Tibial nerve (tissue), 4 donors: Measurements from ENCODE around the gene C5orf58. TPM values are rescaled to one million over a fixed set of nuclear protein-coding genes. Genes with fewer than 3 reads are reported as not detected.

ENCODE experiments used
- DNase-seq, 2 donors: peaks; one replicate each; pipeline ENCODE4 v3.0.0-alpha.2; 2019; ENCODE audit warnings: low spot score in 2 of 2
- H3K27ac ChIP-seq, 4 donors: fragments of 200-600 bp; sonication (generic) in 3 of 4; one replicate each; pipeline ENCODE4 v1.5.1; 2017 to 2019; ENCODE audit warnings: mild to moderate bottlenecking in 1 of 4
- H3K27me3 ChIP-seq, 2 donors: fragments of 200-600 bp; sonication (generic) in 1 of 2; one replicate each; pipeline versions ENCODE4 v1.5.1 to v1.6.0; 2017 to 2019
- H3K36me3 ChIP-seq, 3 donors: fragments of 200-600 bp; sonication (generic); one replicate each; pipeline ENCODE4 v1.5.1; 2018 to 2019
- H3K4me1 ChIP-seq, 4 donors: fragments of 200-600 bp; sonication (generic) in 3 of 4; one replicate each; pipeline ENCODE4 v1.5.1; 2017 to 2019
- H3K4me3 ChIP-seq, 4 donors: fragments of 200-600 bp; sonication (generic) in 3 of 4; one replicate each; pipeline ENCODE4 v1.5.1; 2017 to 2019; ENCODE audit warnings: mild to moderate bottlenecking in 1 of 4, moderate library complexity in 1 of 4
- H3K9me3 ChIP-seq, 4 donors: fragments of 200-600 bp; sonication (generic) in 3 of 4; one replicate each; pipeline ENCODE4 v1.5.1; 2017 to 2019
- CTCF ChIP-seq, 5 experiments: fragments of 200-600 bp in 3 of 5; fragments of 450-650 bp in 2 of 5; sonication (generic) in 3 of 5; IDR thresholded peaks; one replicate each; pipeline ENCODE4 v1.5.1; 2016 to 2019; ENCODE audit warnings: antibody characterized with exemption in 5 of 5, mild to moderate bottlenecking in 3 of 5, moderate library complexity in 2 of 5
- EP300 ChIP-seq, 2 donors: sonication (generic); formaldehyde crosslinking; IDR thresholded peaks; one replicate each; pipeline ENCODE4 v1.6.1; 2017; ENCODE audit warnings: antibody characterized with exemption in 2 of 2, mild to moderate bottlenecking in 1 of 2
- POLR2A ChIP-seq, 2 donors: fragments of 450-650 bp; IDR thresholded peaks; one replicate each; pipeline ENCODE4 v1.6.1; 2017; ENCODE audit warnings: antibody characterized with exemption in 2 of 2, mild to moderate bottlenecking in 2 of 2, moderate library complexity in 2 of 2
- WGBS, 2 donors: methylation state at CpG; one replicate each; pipeline ENCODE4 v1.1.5; 2018; 5-methylcytosine and 5-hydroxymethylcytosine counted together
- total RNA-seq, 4 donors: library from RNA; depleted of rRNA; stranded (reverse); fragments of >200 nt; gene quantifications; one replicate each; pipeline ENCODE4 v1.1.0, GENCODE V29; 2016

Gene C5orf58
- total RNA-seq, 4 donors from 2014 or later = 1.5 TPM; not detected in 3

- DNase-seq = no peak
- TF ChIP-seq CTCF (IDR thresholded peaks at IDR 0.05) (no peak), EP300 (IDR thresholded peaks at IDR 0.05) (no peak), POLR2A (IDR thresholded peaks at IDR 0.05) (no peak)
- WGBS, 2 donors = 90 to 95% methylated on average over 8 of the region's 8 CpGs
- Histone ChIP-seq H3K27me3 (no peaks in the 10 kb centered on the region), H3K36me3 (no peaks in the 10 kb centered on the region), H3K4me3 (no peak overlapping the region), H3K9me3 (no peaks in the 10 kb centered on the region), H3K27ac (peak overlapping the region in 1 of 4 donors; percentile 73), H3K4me1 (peaks cover 0 to 37% (median 10%) of the 10 kb centered on the region in 4 donors)
Measured at GRCh38 chr5:170254056-170254455, 21.3 kb downstream of the C5orf58 start.

GRCh38 chr5:170256571-170256970 is 23.8 kb downstream of the C5orf58 start:
- WGBS, 2 donors = 44 to 56% methylated on average over 1 of the region's 1 CpG
- no peak overlapping the region for H3K4me3 ChIP-seq
- H3K9me3 ChIP-seq = no peaks in the 10 kb centered on the region
- DNase-seq = no peak
- TF ChIP-seq CTCF (IDR thresholded peaks at IDR 0.05) (no peak), EP300 (IDR thresholded peaks at IDR 0.05) (no peak), POLR2A (IDR thresholded peaks at IDR 0.05) (no peak)
- H3K27me3 ChIP-seq = no peaks in the 10 kb centered on the region
- no peak overlapping the region for H3K27ac ChIP-seq
- H3K4me1 ChIP-seq = peaks cover 0 to 23% (median 10%) of the 10 kb centered on the region in 4 donors
- no peaks in the 10 kb centered on the region for H3K36me3 ChIP-seq

GRCh38 chr5:170257370-170257769 is 24.6 kb downstream of the C5orf58 start:
- Histone ChIP-seq H3K4me1 (peaks cover 0 to 15% (median 6%) of the 10 kb centered on the region in 4 donors), H3K27me3 (no peaks in the 10 kb centered on the region), H3K9me3 (no peaks in the 10 kb centered on the region), H3K36me3 (peaks cover 0 to 2% (median 0%) of the 10 kb centered on the region in 3 donors), H3K4me3 (no peak overlapping the region), H3K27ac (no peak overlapping the region)
- no peak for DNase-seq
- 91 to 93% methylated on average over 4 of the region's 4 CpGs for WGBS, 2 donors
- TF ChIP-seq CTCF (IDR thresholded peaks at IDR 0.05) (no peak), EP300 (IDR thresholded peaks at IDR 0.05) (no peak), POLR2A (IDR thresholded peaks at IDR 0.05) (no peak)

- 71 to 84% methylated on average over 3 of the region's 3 CpGs for WGBS, 2 donors
- H3K36me3 ChIP-seq = peaks cover 0 to 5% (median 0%) of the 10 kb centered on the region in 3 donors
- H3K4me1 ChIP-seq = peaks cover 0 to 20% (median 11%) of the 10 kb centered on the region in 4 donors
- no peak for DNase-seq
- TF ChIP-seq POLR2A (IDR thresholded peaks at IDR 0.05) (no peak), CTCF (IDR thresholded peaks at IDR 0.05) (no peak), EP300 (IDR thresholded peaks at IDR 0.05) (no peak)
- H3K9me3 ChIP-seq = no peaks in the 10 kb centered on the region
- H3K4me3 ChIP-seq = no peak overlapping the region
- no peak overlapping the region for H3K27ac ChIP-seq
- no peaks in the 10 kb centered on the region for H3K27me3 ChIP-seq
Measured at GRCh38 chr5:170261528-170262043, 28.8 kb downstream of the C5orf58 start.

- Histone ChIP-seq H3K27me3 (no peaks in the 10 kb centered on the region), H3K9me3 (no peaks in the 10 kb centered on the region), H3K4me3 (no peak overlapping the region), H3K4me1 (peaks cover 0 to 26% (median 16%) of the 10 kb centered on the region in 4 donors), H3K27ac (no peak overlapping the region), H3K36me3 (peaks cover 0 to 5% (median 0%) of the 10 kb centered on the region in 3 donors)
- TF ChIP-seq CTCF (IDR thresholded peaks at IDR 0.05) (no peak), POLR2A (IDR thresholded peaks at IDR 0.05) (no peak), EP300 (IDR thresholded peaks at IDR 0.05) (no peak)
- 82 to 87% methylated on average over 15 of the region's 15 CpGs for WGBS, 2 donors
- no peak for DNase-seq
Measured at GRCh38 chr5:170262061-170263045, 29.6 kb downstream of the C5orf58 start.
